GM18508 (cell line): ENCODE measurements around the gene DACH1.
"Not testable (repeated sequence)": the region's sequence is repeated elsewhere in the genome, so short reads cannot be mapped to it uniquely, and the experiment has no call there.

Source experiments
- ATAC-seq: cut with Tn5 transposase; IDR thresholded peaks from one replicate; pipeline ENCODE4 v1.9.1; 2021; ENCODE audit warnings: moderate number of reproducible peaks; ENCODE audit not compliant: insufficient read depth, unreplicated experiment

The DACH1 gene

GRCh38 chr13:71867131-71867814 is at the start of gene DACH1:
Gene DACH1 (minus strand): TSS chr13:71867204.
- ATAC-seq: no peak

GRCh38 chr13:71913717-71914116 is 46.7 kb upstream of the DACH1 start:
- ATAC-seq: no peak

GRCh38 chr13:71912524-71912923 is 45.5 kb upstream of the DACH1 start:
- no peak for ATAC-seq

GRCh38 chr13:71906448-71906847 is 39.4 kb upstream of the DACH1 start:
- ATAC-seq: no peak

GRCh38 chr13:71902676-71903075 is 35.7 kb upstream of the DACH1 start:
- ATAC-seq: no peak

- not testable (repeated sequence) for ATAC-seq
Observed at GRCh38 chr13:71893506-71893905, 26.5 kb upstream of the DACH1 start.

GRCh38 chr13:71886880-71887279 is 19.9 kb upstream of the DACH1 start:
- no peak for ATAC-seq

GRCh38 chr13:71882120-71882519 is 15.1 kb upstream of the DACH1 start:
- ATAC-seq: no peak

- ATAC-seq: no peak
Observed at GRCh38 chr13:71880753-71881541, 13.9 kb upstream of the DACH1 start.

GRCh38 chr13:71879808-71880344 is 12.9 kb upstream of the DACH1 start:
- no peak for ATAC-seq

- ATAC-seq: peak; percentile 81
Observed at GRCh38 chr13:71879129-71879535, 12.1 kb upstream of the DACH1 start.

- no peak for ATAC-seq
Observed at GRCh38 chr13:71877256-71877653, 10.3 kb upstream of the DACH1 start.

GRCh38 chr13:71876648-71877255 is 9.7 kb upstream of the DACH1 start:
- ATAC-seq: no peak

- no peak for ATAC-seq
Observed at GRCh38 chr13:71875823-71876222, 8.8 kb upstream of the DACH1 start.

GRCh38 chr13:71874458-71874857 is 7.5 kb upstream of the DACH1 start:
- ATAC-seq: no peak

GRCh38 chr13:71873418-71874247 is 6.6 kb upstream of the DACH1 start:
- ATAC-seq: no peak

- ATAC-seq: no peak
Observed at GRCh38 chr13:71871844-71872243, 4.8 kb upstream of the DACH1 start.

- no peak for ATAC-seq
Observed at GRCh38 chr13:71871176-71871754, 4.3 kb upstream of the DACH1 start.

- no peak for ATAC-seq
Observed at GRCh38 chr13:71870100-71870499, 3.1 kb upstream of the DACH1 start.

- no peak for ATAC-seq
Observed at GRCh38 chr13:71869274-71869673, 2.3 kb upstream of the DACH1 start.
